ENCODE measurements around the gene MRFAP1.
"Not testable (repeated sequence)": the region's sequence is repeated elsewhere in the genome, so short reads cannot be mapped to it uniquely, and the experiment has no call there.

MRFAP1 gene

GRCh38 chr4:6610856-6611430 lies 29.5 kb upstream of the MRFAP1 start:
- no peak for DNase-seq (ENCODE audit: low read depth)

GRCh38 chr4:6612961-6613675 lies 27.4 kb upstream of the MRFAP1 start:
- no peak for DNase-seq (ENCODE audit: low read depth)

GRCh38 chr4:6613676-6614651 lies 26.5 kb upstream of the MRFAP1 start:
- DNase-seq (ENCODE audit: low read depth): no peak

- no peak for DNase-seq (ENCODE audit: low read depth)
These were observed 25.7 kb upstream of the MRFAP1 start for GRCh38 chr4:6614701-6615230.

DNA sequence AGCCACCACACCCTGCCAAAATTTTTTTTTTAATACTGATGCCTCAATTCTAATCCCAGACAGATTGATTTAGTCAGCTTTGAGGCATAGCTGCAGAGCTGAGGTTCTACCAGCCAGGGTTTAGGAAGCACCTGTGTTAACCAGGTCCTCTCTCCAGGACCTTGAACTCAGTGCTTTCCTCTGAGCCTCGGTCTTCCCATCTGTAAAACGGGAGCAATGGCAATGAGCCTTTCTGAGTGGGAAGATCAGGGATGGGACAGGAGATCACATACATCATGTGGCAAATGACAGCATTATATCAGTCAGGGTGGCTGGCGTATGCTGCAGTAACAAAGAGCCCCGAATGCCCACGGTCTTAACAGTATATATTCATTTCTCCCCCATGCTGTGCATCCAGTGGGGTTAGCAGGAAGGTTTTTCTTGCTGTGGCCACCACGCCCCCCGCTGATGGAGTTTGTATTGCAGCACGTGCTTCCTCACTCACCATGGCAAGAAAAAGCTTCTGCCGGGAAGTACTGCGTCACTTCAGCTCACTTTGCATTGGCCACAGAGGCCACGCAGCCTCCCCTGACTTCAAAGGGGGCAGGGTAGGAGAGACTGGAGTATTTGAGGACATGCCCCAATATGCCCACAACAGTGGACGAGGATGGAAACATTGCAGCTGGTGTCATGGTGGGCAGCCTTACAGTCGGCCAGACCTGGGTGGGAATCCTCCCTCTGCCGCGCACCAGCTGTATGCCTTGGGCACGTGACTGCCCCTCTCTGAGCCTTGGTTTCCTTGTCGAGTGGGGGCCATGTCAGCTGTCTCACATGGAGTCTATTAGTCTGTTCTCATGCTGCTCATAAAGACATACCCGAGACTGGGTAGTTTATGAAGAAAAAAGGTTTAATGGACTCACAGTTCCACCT lies 24.1 kb upstream of the MRFAP1 start:
- no peak for DNase-seq (ENCODE audit: low read depth)

DNA sequence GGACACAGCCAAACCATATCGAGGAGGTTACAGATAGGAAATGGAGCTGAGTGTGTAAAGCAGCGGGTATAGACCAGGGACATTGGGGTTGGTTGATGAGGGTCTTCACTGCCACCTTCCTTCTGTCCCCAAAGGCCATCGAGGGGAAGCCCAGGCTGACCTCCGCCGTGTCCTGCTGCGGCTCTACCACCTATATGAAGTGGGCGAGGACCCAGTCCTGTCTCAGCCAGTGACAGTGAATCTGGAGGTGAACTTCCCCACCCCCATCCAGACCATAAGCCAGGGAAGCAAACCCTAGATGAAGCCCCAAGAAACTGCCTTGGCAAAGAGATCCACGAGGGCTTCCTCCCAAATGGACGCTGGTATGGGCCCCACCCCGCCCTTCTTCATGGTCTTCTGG lies 23.2 kb upstream of the MRFAP1 start:
- DNase-seq (ENCODE audit: low read depth): no peak

DNA sequence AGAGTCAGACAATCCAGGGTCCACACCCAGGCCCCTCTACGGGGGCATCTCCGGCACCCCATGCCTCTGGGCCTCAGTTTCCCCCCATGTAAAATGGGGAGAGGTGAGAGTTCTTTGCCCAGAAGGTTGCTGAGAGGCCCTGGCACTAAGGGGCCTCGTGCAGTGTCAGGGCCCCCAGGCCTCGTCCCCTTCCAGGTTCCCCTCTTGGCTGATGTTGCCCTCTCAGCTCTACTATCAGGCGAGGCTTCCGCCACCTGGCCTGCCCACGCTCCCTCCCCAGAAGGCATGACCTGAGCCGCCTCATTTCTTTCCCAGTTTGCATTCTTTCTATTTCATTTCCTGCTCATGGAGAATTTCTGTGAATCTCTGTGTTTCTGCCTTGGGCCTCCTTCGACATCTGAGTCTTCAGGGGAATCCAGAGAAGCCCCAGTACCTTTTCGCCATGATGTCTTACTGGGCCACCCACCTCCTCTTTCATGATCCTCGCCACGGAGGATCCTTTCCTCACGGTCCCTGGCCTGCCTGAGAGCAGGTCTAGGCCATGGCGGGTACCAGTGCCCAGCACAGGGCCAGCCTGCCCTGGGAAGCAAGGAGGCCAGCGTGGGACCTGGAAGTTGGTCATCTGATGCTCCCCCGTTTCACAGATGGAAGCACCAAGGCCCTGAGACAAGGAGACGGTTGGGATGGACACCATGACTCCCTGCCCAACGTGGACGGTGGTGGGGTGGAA lies 21.9 kb upstream of the MRFAP1 start:
- no peak for DNase-seq (ENCODE audit: low read depth)

- no peak for DNase-seq (ENCODE audit: low read depth)
These were observed 21.4 kb upstream of the MRFAP1 start for GRCh38 chr4:6619116-6619465.

GRCh38 chr4:6619466-6620255 lies 20.8 kb upstream of the MRFAP1 start:
- no peak for DNase-seq (ENCODE audit: low read depth)

DNA sequence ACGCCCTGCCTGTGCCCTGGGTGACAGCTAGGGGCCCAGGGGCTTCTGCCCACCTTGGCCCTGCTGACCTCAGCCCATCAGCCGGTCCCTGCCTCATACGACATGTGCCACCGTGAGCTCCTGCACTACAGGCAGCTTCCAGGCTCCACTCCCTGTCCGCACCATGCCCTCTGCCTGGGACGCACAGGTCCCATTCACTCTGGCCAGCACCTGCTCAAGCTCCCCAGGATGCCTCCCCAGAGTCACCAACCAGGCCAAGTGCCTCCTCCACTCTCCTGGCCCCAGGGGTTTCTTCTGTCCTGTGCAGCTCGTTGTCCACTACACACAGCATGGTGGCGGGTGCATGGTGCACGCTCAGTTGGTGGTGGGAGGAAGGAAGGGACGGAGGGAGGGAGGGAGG lies 20.2 kb upstream of the MRFAP1 start:
- DNase-seq (ENCODE audit: low read depth): no peak

- no peak for DNase-seq (ENCODE audit: low read depth)
These were observed 19.5 kb upstream of the MRFAP1 start for GRCh38 chr4:6620891-6621555.

- DNase-seq (ENCODE audit: low read depth): no peak
These were observed 18.9 kb upstream of the MRFAP1 start for GRCh38 chr4:6621556-6621927.

DNA sequence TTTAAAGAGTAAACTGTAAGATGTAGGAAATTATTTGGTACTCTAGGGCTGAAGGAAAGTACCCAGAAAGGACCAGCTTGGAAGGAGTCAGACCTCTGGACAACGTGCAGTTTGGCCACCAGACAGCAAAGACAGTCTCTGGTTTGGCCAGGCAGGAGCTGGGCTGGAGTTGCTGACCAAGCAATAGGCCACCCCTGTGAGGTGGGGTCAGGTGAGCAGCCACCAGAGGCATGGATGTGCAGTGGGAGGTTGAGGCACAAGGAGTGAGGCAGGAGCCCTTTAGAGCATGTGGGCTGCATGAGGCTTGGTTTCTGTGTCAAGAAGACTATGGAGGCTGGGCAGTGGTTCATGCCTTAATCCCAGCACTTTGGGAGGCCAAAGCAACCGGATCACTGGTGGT lies 17.7 kb upstream of the MRFAP1 start:
- no peak for DNase-seq (ENCODE audit: low read depth)

- no peak for DNase-seq (ENCODE audit: low read depth)
These were observed 15.2 kb upstream of the MRFAP1 start for GRCh38 chr4:6625256-6625655.

DNA sequence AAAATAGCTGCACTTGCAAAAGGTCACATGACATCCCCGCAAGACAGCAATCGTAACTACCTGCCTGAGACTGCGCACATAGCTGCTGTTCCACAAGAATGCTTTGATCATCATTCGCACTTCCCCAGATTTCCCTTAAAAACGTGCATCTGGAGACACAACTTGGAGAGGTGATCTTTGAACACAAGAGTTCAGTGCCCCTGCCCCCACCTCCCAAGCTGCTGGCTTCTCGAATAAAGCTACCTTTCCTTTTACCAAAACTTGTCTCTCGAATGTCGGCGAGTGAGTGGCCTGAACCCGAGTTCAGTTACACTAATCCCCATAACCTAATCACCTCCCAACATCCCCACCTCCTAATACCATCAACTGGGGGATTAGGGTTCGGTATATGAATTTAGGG lies 14.4 kb upstream of the MRFAP1 start:
- DNase-seq (ENCODE audit: low read depth): no peak

DNA sequence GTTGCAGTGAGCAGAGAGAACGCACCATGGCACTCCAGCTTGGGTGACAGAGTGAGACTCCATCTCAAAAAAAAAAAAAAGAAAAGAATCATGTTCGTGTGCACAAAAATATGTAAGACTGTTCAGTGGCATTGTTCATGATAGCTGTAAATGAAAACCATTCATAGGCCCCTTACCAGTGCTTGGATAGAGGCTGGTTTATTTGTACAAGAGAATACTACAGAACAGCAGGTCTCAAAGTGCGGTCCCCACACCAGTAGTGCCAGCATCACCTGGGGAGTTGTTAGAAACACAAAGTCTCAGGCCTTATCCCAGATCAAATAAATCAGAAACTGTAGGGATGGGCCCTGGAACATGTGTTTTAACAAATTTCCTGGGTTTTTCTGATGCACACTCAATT lies 12.7 kb upstream of the MRFAP1 start:
- DNase-seq (ENCODE audit: low read depth): no peak

DNA sequence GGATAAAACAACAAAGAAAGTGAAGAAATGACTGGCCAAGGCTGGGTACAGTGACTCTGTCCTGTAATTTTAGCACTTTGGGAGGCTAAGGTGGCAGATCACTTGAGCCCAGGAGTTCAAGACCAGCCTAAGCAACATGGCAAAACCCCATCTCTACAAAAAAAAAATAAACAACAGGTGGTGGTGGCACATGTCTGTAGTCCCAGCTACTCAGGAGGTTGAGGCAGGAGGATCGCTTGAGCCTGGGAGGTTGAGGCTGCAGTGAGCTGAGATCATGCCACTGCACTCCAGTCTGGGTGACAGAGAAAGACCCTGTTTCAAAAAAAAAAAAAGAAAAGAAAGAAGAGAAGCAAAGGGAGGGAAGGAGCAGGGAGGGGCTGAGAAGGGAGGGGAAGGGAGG lies 12.0 kb upstream of the MRFAP1 start:
- not testable (repeated sequence) for DNase-seq (ENCODE audit: low read depth)

GRCh38 chr4:6632125-6632524 lies 8.4 kb upstream of the MRFAP1 start:
- DNase-seq (ENCODE audit: low read depth): no peak

DNA sequence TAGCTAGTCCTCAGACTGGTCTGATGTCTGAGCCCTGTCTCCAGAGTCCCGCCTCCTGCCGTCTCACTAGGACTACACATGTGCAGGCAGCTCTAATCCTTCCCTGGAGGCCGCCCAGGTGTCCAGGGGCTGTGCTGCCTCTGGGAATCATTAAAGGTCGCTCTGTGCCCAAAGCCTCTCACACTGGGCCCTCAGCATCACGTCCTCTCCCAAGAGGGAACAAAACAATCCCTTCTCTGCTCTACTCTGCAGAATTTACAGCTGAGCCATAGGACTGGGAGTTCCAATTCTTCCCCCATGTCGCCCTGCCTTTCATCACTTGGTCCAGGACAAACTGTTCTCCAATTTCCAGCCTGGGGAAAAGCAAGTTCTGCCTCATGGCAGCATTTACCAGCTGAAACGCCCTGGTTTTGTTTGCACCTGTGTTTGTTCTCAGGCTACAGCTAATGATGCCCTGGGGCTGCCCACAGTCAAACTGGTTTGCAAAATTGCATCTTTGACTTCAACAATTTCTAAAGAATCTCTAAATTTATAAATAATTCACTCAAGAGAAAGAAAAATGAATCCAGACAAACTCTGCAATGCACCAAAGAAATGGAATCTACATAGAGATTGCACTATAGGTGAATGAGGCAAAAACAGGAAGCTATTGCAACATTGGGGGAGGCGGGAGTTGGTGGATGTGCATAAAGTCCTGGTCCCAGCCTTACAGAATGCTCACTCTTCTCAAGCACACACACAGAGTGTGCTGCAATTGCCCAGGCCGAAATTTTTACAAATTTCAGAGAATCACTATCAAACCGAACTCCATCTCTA lies 7.2 kb upstream of the MRFAP1 start:
- DNase-seq (ENCODE audit: low read depth): no peak

All from stimulated activated CD8-positive, alpha-beta memory T cell treated with anti-CD3 and anti-CD28 coated beads, Interleukin-4, amount 100 ng/mL, for 24 hours (primary cell).